AG04450 (cell line): ENCODE results near the gene CYSTM1. TPM values are rescaled to one million over a fixed set of nuclear protein-coding genes. Genes with fewer than 3 reads are reported as not detected.

Source experiments
- CTCF ChIA-PET: fragments of 300-600, 350-600 bp; formaldehyde crosslinking; extraction: SDS; loops from one replicate; lab custom pipeline; 2022; ENCODE audit warnings: antibody characterized with exemption, inconsistent platforms; lab: Charles Lee
- POLR2A ChIA-PET: fragments of 350-600 bp; formaldehyde crosslinking; extraction: SDS; loops from one replicate; lab custom pipeline; 2021; ENCODE audit warnings: antibody characterized with exemption, inconsistent platforms; lab: Yijun Ruan, JAX
- DNase-seq: peaks from one replicate; pipeline ENCODE4 v3.0.0-alpha.2; 2011; ENCODE audit warnings: low read depth, low spot score
- H3K27ac ChIP-seq: one replicate; pipeline ENCODE4 v1.5.1; 2012; ENCODE audit warnings: low read depth, low read length, control low read depth
- H3K27me3 ChIP-seq: one replicate; pipeline ENCODE4 v1.6.0; 2012; ENCODE audit warnings: low read length; ENCODE audit not compliant: control insufficient read depth, insufficient read depth
- H3K4me3 ChIP-seq: 2 replicates; pipeline ENCODE4 v1.5.1; 2011; ENCODE audit warnings: mild to moderate bottlenecking, low read depth, low read length, control low read depth
- H3K9me3 ChIP-seq: 2 replicates; pipeline ENCODE4 v1.5.1; 2012; ENCODE audit warnings: low read length; ENCODE audit not compliant: control insufficient read depth, insufficient read depth
- polyA plus RNA-seq: library from polyadenylated mRNA; depleted of rRNA; stranded (reverse); fragments of >200 nt; gene quantifications from 2 replicates; pipeline ENCODE4 v1.2.3, GENCODE V29; 2011
- TF ChIP-seq, protein P1 (sequence below): IDR thresholded peaks from 2 replicates; pipeline ENCODE4 v1.5.1; 2011; ENCODE audit warnings: low read depth, low read length, control low read depth, inconsistent platforms

Gene CYSTM1
- polyA plus RNA-seq, 1 experiment = 13.1 TPM

DNA sequence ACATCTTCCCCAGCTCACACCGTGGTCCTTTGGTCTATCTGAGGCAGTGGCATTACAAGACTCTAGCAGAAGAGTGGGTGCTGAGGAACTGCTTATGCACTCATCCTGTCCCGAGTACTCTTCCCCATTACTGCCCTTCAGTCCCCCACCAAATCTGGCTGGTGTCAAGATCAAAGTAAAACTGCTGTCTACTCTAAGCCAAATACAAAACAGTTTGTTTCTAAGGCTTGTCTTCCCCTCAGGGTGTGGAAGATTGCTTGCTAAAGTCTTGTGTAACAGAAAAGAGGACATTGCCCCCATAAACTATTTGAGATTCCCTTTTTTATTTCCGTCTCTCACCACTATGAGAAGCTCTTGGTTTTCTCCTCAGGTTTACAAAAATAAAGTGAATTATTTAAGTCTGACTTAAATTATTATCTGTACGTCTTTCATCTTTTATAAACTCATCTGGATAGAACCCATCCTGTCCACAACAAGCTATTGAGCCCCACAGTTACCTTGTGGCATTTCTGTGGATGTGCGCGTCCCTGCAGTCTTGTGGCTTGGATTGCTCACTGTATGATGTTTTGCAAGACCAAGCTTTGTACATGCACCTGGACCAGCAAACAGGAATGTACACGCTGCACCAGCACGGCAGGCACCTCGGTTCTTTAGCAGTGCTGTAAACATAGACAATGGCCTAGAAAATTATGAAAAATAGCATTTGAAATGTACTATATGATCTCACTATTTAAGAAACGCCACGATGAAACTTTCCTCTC, 61.0 kb downstream of the CYSTM1 start:
- H3K27me3 ChIP-seq = peaks cover 3% of the 10 kb centered on the region
- TF ChIP-seq, protein P1, sequence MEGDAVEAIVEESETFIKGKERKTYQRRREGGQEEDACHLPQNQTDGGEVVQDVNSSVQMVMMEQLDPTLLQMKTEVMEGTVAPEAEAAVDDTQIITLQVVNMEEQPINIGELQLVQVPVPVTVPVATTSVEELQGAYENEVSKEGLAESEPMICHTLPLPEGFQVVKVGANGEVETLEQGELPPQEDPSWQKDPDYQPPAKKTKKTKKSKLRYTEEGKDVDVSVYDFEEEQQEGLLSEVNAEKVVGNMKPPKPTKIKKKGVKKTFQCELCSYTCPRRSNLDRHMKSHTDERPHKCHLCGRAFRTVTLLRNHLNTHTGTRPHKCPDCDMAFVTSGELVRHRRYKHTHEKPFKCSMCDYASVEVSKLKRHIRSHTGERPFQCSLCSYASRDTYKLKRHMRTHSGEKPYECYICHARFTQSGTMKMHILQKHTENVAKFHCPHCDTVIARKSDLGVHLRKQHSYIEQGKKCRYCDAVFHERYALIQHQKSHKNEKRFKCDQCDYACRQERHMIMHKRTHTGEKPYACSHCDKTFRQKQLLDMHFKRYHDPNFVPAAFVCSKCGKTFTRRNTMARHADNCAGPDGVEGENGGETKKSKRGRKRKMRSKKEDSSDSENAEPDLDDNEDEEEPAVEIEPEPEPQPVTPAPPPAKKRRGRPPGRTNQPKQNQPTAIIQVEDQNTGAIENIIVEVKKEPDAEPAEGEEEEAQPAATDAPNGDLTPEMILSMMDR = no peak
- CTCF ChIA-PET = interaction anchor here (1.1 to 20.2 kb wide), 7 partner anchors 9 to 137 kb away, joined by 3 to 806 read pairs (median 5); partner anchors contain the start of genes HBEGF and SLC4A9
- H3K9me3 ChIP-seq = no peaks in the 10 kb centered on the region
- no peak overlapping the region for H3K27ac ChIP-seq
- no peak for DNase-seq
- POLR2A ChIA-PET = interaction anchor here (0.6 kb wide), 1 partner anchor 14 kb away, joined by 3 read pairs; no protein-coding TSS in a partner anchor
- no peak overlapping the region for H3K4me3 ChIP-seq

DNA sequence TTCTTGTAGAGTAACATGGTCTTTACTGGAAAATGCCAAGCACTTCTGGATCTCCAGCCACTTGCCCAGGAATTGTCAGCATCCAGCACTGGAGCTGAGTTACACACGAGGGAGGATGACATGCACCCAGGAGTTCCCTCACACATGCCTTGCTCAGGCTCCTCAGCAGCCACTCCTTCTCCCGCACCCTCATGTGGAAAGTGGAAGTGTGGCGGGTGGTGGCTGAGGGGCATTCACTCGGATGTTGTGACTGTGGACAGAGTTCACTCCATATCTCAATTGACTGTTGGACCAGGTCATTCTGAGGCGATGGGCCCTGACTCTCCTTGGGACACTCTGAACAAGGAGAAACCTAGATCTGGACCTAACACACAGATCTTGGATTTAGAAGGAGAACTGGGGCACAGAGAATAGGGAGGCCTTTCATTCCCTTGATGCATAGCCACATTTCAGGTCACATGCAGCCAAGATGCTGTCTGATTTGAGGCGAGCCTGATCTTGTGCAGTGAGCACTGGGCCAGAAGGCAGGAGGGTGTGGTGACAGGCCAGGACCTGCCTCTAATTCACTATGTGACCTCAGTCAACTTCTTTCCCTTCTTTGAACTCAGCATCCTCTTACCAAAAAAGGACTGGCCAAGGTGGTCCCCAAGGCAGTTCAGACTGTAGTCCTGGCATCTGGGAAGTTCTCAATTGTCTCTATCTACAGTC, 62.1 kb downstream of the CYSTM1 start:
- ChIA-PET CTCF (interaction anchor here (1.2 to 20.2 kb wide), 6 partner anchors 8 to 126 kb away, joined by 3 to 806 read pairs (median 7); partner anchors contain the start of genes HBEGF and SLC4A9), POLR2A (interaction anchor here (0.6 kb wide), 1 partner anchor 15 kb away, joined by 3 read pairs; no protein-coding TSS in a partner anchor)
- TF ChIP-seq, protein P1 = no peak
- Histone ChIP-seq H3K27me3 (no peaks in the 10 kb centered on the region), H3K27ac (no peak overlapping the region), H3K4me3 (no peak overlapping the region), H3K9me3 (no peaks in the 10 kb centered on the region)
- no peak for DNase-seq

DNA sequence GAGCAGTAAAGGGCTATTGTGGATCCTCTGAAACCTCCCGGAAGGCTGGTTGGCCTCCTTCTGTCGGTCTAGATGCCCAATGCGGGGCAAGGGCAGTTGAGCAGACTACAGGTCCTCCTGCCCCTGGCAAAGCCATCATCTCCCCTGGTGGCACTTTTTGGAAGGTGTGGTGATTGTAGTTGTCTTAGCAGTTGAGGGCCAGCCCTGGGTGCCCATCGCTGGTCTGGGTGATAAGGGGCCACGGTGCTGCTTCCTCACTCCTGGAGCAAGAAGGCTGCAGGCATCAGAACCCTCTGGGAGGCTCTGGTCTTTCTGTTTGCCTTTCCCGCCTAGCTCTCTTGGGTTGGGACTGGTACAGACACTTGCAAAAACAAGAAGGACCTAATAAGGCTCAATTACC, 63.8 kb downstream of the CYSTM1 start:
- ChIA-PET POLR2A (no interaction called here), CTCF (interaction anchor here (0.8 to 20.2 kb wide), 3 partner anchors 26 to 120 kb away, joined by 3 to 806 read pairs (median 16); partner anchors contain the start of gene HBEGF)
- no peaks in the 10 kb centered on the region for H3K27me3 ChIP-seq
- H3K4me3 ChIP-seq = no peak overlapping the region
- no peak overlapping the region for H3K27ac ChIP-seq
- TF ChIP-seq, protein P1 = no peak
- no peaks in the 10 kb centered on the region for H3K9me3 ChIP-seq
- no peak for DNase-seq

DNA sequence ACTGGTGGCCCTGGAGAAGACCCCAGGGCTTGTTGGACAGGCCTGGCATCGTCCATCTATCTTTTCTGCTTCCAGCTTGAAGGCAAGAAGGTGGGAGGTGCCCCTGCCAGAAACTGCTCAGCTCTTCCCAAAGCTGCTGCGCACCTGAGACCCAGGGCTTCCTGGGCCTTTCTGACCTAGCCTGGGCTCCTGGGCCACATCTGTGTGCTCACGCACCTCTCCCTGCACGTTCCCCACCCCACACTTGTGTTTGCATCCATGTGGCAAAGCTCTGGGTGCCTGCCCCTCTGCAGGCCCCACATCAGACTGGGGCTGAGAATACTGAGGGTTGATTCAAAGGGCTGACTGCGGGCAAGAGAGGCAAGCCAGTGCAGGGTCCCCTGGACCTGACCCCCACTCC, 64.5 kb downstream of the CYSTM1 start:
- no peaks in the 10 kb centered on the region for H3K9me3 ChIP-seq
- POLR2A ChIA-PET = interaction anchor here (1.0 to 1.1 kb wide), 2 partner anchors 107 to 119 kb away, joined by 3 to 7 read pairs; partner anchors contain the start of gene HBEGF
- DNase-seq = no peak
- no peaks in the 10 kb centered on the region for H3K27me3 ChIP-seq
- no peak overlapping the region for H3K4me3 ChIP-seq
- CTCF ChIA-PET = interaction anchor here (0.6 to 20.2 kb wide), 18 partner anchors 10 to 480 kb away, joined by 3 to 806 read pairs (median 4); partner anchors contain the start of genes ANKHD1, HBEGF and SLC4A9
- TF ChIP-seq, protein P1 = no peak
- no peak overlapping the region for H3K27ac ChIP-seq
